Common myeloid progenitor, CD34-positive (primary cell): Measurements from ENCODE around the gene PLB1.

Experiments
- CTCF ChIA-PET: fragments of 350-600 bp; sonication (Branson Sonifier 250); formaldehyde crosslinking; loops from one replicate; lab custom pipeline; 2021; ENCODE audit warnings: antibody characterized with exemption; lab: Charles Lee
- POLR2A ChIA-PET: fragments of 350-600 bp; sonication (Branson Sonifier 250); formaldehyde crosslinking; loops from one replicate; lab custom pipeline; 2021; ENCODE audit warnings: antibody characterized with exemption; lab: Charles Lee
- DNase-seq, 3 donors: peaks; one replicate each; pipeline versions ENCODE4 v3.0.0 to v3.0.0-alpha.2; 2013
- H3K27ac ChIP-seq, 2 experiments: 1 replicate in 1 of 2; 2 replicates in 1 of 2; pipeline ENCODE4 v1.7.0; 2013; ENCODE audit warnings: inconsistent platforms in 2 of 2, low read length in 2 of 2, mild to moderate bottlenecking in 2 of 2, low read depth in 1 of 2, moderate library complexity in 1 of 2; ENCODE audit not compliant: severe bottlenecking in 2 of 2, insufficient read depth in 1 of 2, poor library complexity in 1 of 2
- H3K27me3 ChIP-seq, 5 experiments: replicated peaks in 2 of 5; 1 replicate in 3 of 5; 2 replicates in 2 of 5; pipeline versions ENCODE4 v1.6.1 to v1.7.0; 2013; ENCODE audit warnings: low read length in 4 of 5, mild to moderate bottlenecking in 2 of 5, moderate library complexity in 2 of 5, inconsistent platforms in 1 of 5; ENCODE audit not compliant: insufficient read depth in 5 of 5, control insufficient read depth in 4 of 5
- H3K36me3 ChIP-seq, 4 experiments: 1 replicate in 2 of 4; 2 replicates in 2 of 4; pipeline versions ENCODE4 v1.6.1 to v1.7.0; 2013; ENCODE audit warnings: low read length in 3 of 4, control low read depth in 1 of 4, mild to moderate bottlenecking in 1 of 4; ENCODE audit not compliant: control insufficient read depth in 4 of 4, insufficient read depth in 4 of 4
- H3K4me1 ChIP-seq, 4 experiments: 1 replicate in 3 of 4; 2 replicates in 1 of 4; pipeline versions ENCODE4 v1.6.1 to v1.7.1; 2013; ENCODE audit warnings: low read length in 3 of 4, mild to moderate bottlenecking in 3 of 4, control low read depth in 1 of 4, inconsistent platforms in 1 of 4, moderate library complexity in 1 of 4; ENCODE audit not compliant: control insufficient read depth in 4 of 4, insufficient read depth in 4 of 4; ENCODE audit errors: control extremely low read depth in 1 of 4
- H3K4me3 ChIP-seq, 7 experiments: 1 replicate in 4 of 7; 2 replicates in 3 of 7; pipeline versions ENCODE4 v1.5.1 to v1.7.0; 2013; ENCODE audit warnings: mild to moderate bottlenecking in 7 of 7, low read length in 6 of 7, moderate library complexity in 6 of 7, inconsistent platforms in 2 of 7, low read depth in 2 of 7, control low read depth in 1 of 7; ENCODE audit not compliant: insufficient read depth in 4 of 7, control insufficient read depth in 1 of 7; ENCODE audit errors: extremely low read depth in 1 of 7
- H3K9me3 ChIP-seq, 5 experiments: 1 replicate in 4 of 5; 2 replicates in 1 of 5; pipeline versions ENCODE4 v1.6.1 to v1.7.1; 2013; ENCODE audit warnings: low read length in 4 of 5, mild to moderate bottlenecking in 2 of 5, inconsistent platforms in 1 of 5, low read depth in 1 of 5, moderate library complexity in 1 of 5; ENCODE audit not compliant: control insufficient read depth in 4 of 5, insufficient read depth in 2 of 5; ENCODE audit errors: control extremely low read depth in 1 of 5
- WGBS: methylation state at CpG from one replicate; pipeline ENCODE4 v1.1.5; 2013; ENCODE audit not compliant: insufficient coverage; 5-methylcytosine and 5-hydroxymethylcytosine counted together

Gene PLB1

DNA sequence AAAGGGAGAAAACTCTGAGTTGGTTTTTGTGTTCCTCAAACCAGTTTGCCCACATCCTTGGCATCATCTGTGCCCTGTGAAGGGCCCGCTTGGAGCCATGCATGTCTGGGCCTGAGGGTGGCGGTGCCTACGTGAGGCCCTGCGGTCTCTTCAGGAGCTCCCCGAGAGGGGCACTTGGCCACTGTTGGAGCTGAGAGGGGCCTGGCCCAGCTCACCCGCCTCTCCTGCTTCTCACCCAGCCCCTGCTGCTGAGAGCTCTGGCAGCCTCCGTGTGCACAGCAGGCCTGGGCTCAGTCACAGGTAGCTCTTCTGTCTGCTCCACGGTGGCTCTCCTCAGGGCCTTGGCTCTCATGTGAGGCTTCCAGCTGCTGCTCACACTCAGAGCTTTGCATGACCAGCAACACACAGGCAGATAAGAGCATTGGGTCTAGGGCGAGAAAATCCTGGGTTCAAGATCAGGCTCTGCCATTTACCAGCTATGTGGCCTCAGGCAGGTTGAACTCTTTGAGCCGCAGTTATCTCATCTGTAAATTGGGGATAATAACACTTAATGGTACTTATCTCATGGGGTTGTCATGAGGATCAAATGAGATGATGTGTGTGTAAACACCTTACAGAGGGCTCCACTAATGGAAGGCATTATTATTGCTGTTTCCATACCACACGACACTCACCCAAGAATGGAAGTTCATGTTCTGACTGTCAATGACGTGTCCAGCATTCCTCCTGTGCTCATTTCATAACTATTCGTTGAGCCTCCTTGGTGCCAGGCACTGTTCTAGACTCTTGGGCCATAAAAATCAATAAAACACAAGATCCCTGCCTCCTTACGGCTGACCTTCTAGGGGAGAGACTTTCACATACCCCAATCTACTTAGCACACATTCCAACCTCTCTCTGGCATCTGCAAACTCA lies 41.6 kb upstream of the PLB1 start:
- Histone ChIP-seq H3K4me3 (no peak overlapping the region), H3K27ac (no peak overlapping the region), H3K36me3 (no peaks in the 10 kb centered on the region), H3K9me3 (no peaks in the 10 kb centered on the region), H3K27me3 (no peaks in the 10 kb centered on the region), H3K4me1 (peaks cover 0 to 11% (median 8%) of the 10 kb centered on the region in 4 experiments)
- 94% methylated on average over 13 of the region's 14 CpGs for WGBS
- ChIA-PET CTCF (interaction anchor here (0.6 to 4.4 kb wide), 14 partner anchors 8 to 750 kb away, joined by 3 to 19 read pairs (median 4); no protein-coding TSS in a partner anchor), POLR2A (no interaction called here)
- DNase-seq, result no peak

- Histone ChIP-seq H3K27me3 (no peaks in the 10 kb centered on the region), H3K4me1 (no peaks in the 10 kb centered on the region), H3K27ac (no peak overlapping the region), H3K9me3 (peaks cover 0 to 8% (median 0%) of the 10 kb centered on the region in 5 experiments), H3K36me3 (no peaks in the 10 kb centered on the region), H3K4me3 (no peak overlapping the region)
- POLR2A ChIA-PET, result no interaction called here
- no peak for DNase-seq
- CTCF ChIA-PET, result no interaction called here
- 98% methylated on average over 9 of the region's 10 CpGs for WGBS
Measured at GRCh38 chr2:28457237-28457636, 38.6 kb upstream of the PLB1 start.

- DNase-seq, result no peak
- Histone ChIP-seq H3K36me3 (no peaks in the 10 kb centered on the region), H3K4me1 (peaks cover 0 to 27% (median 9%) of the 10 kb centered on the region in 4 experiments), H3K9me3 (peaks cover 0 to 11% (median 3%) of the 10 kb centered on the region in 5 experiments), H3K4me3 (no peak overlapping the region), H3K27me3 (no peaks in the 10 kb centered on the region), H3K27ac (no peak overlapping the region)
- CTCF ChIA-PET, result interaction anchor here (0.6 to 3.8 kb wide), 2 partner anchors 8 to 106 kb away, joined by 5 to 12 read pairs; no protein-coding TSS in a partner anchor
- POLR2A ChIA-PET, result interaction anchor here (0.6 kb wide), 1 partner anchor 13 kb away, joined by 3 read pairs; no protein-coding TSS in a partner anchor
- WGBS, result 76% methylated on average over 2 of the region's 2 CpGs
Measured at GRCh38 chr2:28461056-28461455, 34.8 kb upstream of the PLB1 start.

- CTCF ChIA-PET, result interaction anchor here (0.8 to 3.8 kb wide), 2 partner anchors 9 to 31 kb away, joined by 4 to 12 read pairs; no protein-coding TSS in a partner anchor
Measured at GRCh38 chr2:28462122-28462521, 33.7 kb upstream of the PLB1 start.

DNA sequence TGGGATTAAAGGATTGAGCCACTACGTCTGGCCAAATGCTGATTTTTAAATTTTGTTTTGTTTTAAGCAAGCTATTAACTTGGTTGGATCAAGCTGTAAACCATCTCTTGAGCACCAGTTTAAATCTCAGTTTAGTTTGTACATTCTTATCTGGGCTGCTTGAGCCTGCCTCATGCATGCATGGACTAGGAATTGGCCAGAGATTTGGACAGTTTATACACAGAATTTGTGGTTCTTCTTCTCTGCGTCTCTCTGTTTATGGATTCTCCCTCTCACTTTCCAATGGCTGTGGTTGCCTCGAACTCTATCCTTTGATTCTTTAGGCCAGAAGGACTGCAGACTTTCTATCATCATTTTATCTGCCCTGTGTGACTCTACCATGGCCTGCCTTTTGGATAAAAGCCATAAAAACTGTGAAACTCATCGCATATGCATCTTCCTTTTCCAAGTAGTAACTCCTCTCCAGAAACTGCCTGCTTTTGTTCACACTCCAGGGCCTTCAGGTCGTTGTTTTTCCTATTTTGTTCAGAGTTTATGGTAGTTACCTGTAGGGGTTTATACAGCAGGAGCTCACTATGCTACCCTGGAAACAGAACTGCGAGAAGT lies 32.5 kb upstream of the PLB1 start:
- ChIA-PET POLR2A (no interaction called here), CTCF (interaction anchor here (0.8 to 3.8 kb wide), 3 partner anchors 10 to 29 kb away, joined by 3 to 12 read pairs (median 4); no protein-coding TSS in a partner anchor)
- Histone ChIP-seq H3K4me1 (peaks cover 0 to 27% (median 9%) of the 10 kb centered on the region in 4 experiments), H3K27ac (no peak overlapping the region), H3K36me3 (no peaks in the 10 kb centered on the region), H3K27me3 (no peaks in the 10 kb centered on the region), H3K4me3 (no peak overlapping the region), H3K9me3 (peaks cover 0 to 11% (median 3%) of the 10 kb centered on the region in 5 experiments)
- no peak for DNase-seq
- 80% methylated on average over 3 of the region's 6 CpGs for WGBS

More at GRCh38 chr2:28462122-28462521, 33.7 kb upstream of the PLB1 start:
- Histone ChIP-seq H3K4me1 (peaks cover 0 to 27% (median 9%) of the 10 kb centered on the region in 4 experiments), H3K27ac (no peak overlapping the region), H3K36me3 (no peaks in the 10 kb centered on the region), H3K27me3 (no peaks in the 10 kb centered on the region), H3K4me3 (no peak overlapping the region), H3K9me3 (peaks cover 0 to 11% (median 3%) of the 10 kb centered on the region in 5 experiments)
- no peak for DNase-seq
- POLR2A ChIA-PET, result no interaction called here

- H3K36me3 ChIP-seq, result no peaks in the 10 kb centered on the region
- H3K27ac ChIP-seq, result no peak overlapping the region
- no peaks in the 10 kb centered on the region for H3K27me3 ChIP-seq
- CTCF ChIA-PET, result interaction anchor here (1.2 to 3.8 kb wide), 4 partner anchors 9 to 760 kb away, joined by 3 to 12 read pairs (median 3); no protein-coding TSS in a partner anchor
- DNase-seq, result peak in 2 of 3 donors; percentile 51 to 54
- peaks cover 0 to 27% (median 9%) of the 10 kb centered on the region in 4 experiments for H3K4me1 ChIP-seq
- H3K4me3 ChIP-seq, result no peak overlapping the region
- POLR2A ChIA-PET, result no interaction called here
- 37% methylated on average over 4 of the region's 4 CpGs for WGBS
- H3K9me3 ChIP-seq, result peaks cover 0 to 11% (median 3%) of the 10 kb centered on the region in 5 experiments
Measured at GRCh38 chr2:28463893-28464292, 32.0 kb upstream of the PLB1 start.
